Endothelial cell of umbilical vein (primary cell): ENCODE measurements around the gene ARTN.

Source experiments
- EZH2 ChIP-seq: IDR thresholded peaks from 2 replicates; pipeline ENCODE4 v1.6.1; 2012; ENCODE audit warnings: borderline replicate concordance, low read depth, mild to moderate bottlenecking, moderate library complexity, low read length, inconsistent platforms; ENCODE audit not compliant: severe bottlenecking
- GATA2 ChIP-seq: IDR thresholded peaks from 2 replicates; pipeline ENCODE4 v1.7.0; 2011; ENCODE audit warnings: low read depth, mild to moderate bottlenecking, moderate library complexity, mixed read lengths, low read length; ENCODE audit not compliant: insufficient read length, insufficient read depth
- JUN ChIP-seq: IDR thresholded peaks from 2 replicates; pipeline ENCODE4 v1.6.1; 2011; ENCODE audit warnings: borderline replicate concordance, low read depth; ENCODE audit not compliant: insufficient read length, insufficient read depth
- MAX ChIP-seq: IDR thresholded peaks from 2 replicates; pipeline ENCODE4 v1.6.1; 2011; ENCODE audit not compliant: insufficient read depth, insufficient read length
- MYC ChIP-seq: IDR thresholded peaks from one replicate; pipeline ENCODE4 v1.6.1; 2011; ENCODE audit warnings: mild to moderate bottlenecking, low read depth, low read length
- POLR2A ChIP-seq: IDR thresholded peaks from 2 replicates; pipeline ENCODE4 v1.6.1; 2012; ENCODE audit warnings: low read depth, mild to moderate bottlenecking, control low read depth, low read length
- POLR2AphosphoS5 ChIP-seq: IDR thresholded peaks from 2 replicates; pipeline ENCODE4 v1.6.1; 2012; ENCODE audit warnings: low read depth, mild to moderate bottlenecking, control low read depth, low read length, moderate library complexity; ENCODE audit not compliant: insufficient read depth
- TF ChIP-seq, protein P1 (sequence below), 2 donors: IDR thresholded peaks; 1 replicate in 1 of 2; 2 replicates in 1 of 2; pipeline ENCODE4 v1.5.1; 2011; ENCODE audit warnings: low read length in 2 of 2, mild to moderate bottlenecking in 2 of 2, moderate library complexity in 2 of 2, control low read depth in 1 of 2, inconsistent platforms in 1 of 2, low read depth in 1 of 2; ENCODE audit not compliant: insufficient read depth in 1 of 2; ENCODE audit errors: extremely low read depth in 1 of 2

- TF ChIP-seq JUN = no peak
- TF ChIP-seq, protein P1, sequence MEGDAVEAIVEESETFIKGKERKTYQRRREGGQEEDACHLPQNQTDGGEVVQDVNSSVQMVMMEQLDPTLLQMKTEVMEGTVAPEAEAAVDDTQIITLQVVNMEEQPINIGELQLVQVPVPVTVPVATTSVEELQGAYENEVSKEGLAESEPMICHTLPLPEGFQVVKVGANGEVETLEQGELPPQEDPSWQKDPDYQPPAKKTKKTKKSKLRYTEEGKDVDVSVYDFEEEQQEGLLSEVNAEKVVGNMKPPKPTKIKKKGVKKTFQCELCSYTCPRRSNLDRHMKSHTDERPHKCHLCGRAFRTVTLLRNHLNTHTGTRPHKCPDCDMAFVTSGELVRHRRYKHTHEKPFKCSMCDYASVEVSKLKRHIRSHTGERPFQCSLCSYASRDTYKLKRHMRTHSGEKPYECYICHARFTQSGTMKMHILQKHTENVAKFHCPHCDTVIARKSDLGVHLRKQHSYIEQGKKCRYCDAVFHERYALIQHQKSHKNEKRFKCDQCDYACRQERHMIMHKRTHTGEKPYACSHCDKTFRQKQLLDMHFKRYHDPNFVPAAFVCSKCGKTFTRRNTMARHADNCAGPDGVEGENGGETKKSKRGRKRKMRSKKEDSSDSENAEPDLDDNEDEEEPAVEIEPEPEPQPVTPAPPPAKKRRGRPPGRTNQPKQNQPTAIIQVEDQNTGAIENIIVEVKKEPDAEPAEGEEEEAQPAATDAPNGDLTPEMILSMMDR (IDR thresholded peaks at IDR 0.05; ENCODE audit: extremely low read depth in 1 of 2, insufficient read depth in 1 of 2, low read depth in 1 of 2, low read length in 2 of 2) = no peak
- TF ChIP-seq POLR2AphosphoS5 = no peak
- TF ChIP-seq EZH2 = no peak
- TF ChIP-seq POLR2A = no peak
- no peak for TF ChIP-seq GATA2
- TF ChIP-seq MAX = no peak
- no peak for TF ChIP-seq MYC
These were observed 23.3 kb upstream of the ARTN start for GRCh38 chr1:43910343-43910742.
